ENCODE results near the gene NETO1. TPM values are rescaled to one million over a fixed set of nuclear protein-coding genes. Genes with fewer than 3 reads are reported as not detected.

NETO1 gene
- total and polyA plus RNA-seq, 10 of the 15 experiments (the other 5 are each of a cell fraction or from before 2014, with no cell fraction given), result 0.52 TPM; not detected in 9

- CTCF ChIA-PET, result no interaction called here
- no peak overlapping the region for H2AFZ ChIP-seq (ENCODE audit: control insufficient read depth, low read depth, low read length)
Observed at GRCh38 chr18:72868585-72869225, 918 bp upstream of the NETO1 start.

More at GRCh38 chr18:72868585-72869225, 918 bp upstream of the NETO1 start:
- no peak overlapping the region for H3K9ac ChIP-seq (ENCODE audit: control insufficient read depth, insufficient read depth, low read length)
- ChIA-PET POLR2A (no interaction called here), RAD21 (ENCODE audit: unreplicated experiment) (no interaction called here), SMC1A (ENCODE audit: uncharacterized antibody, unreplicated experiment) (no interaction called here)
- H3K27ac ChIP-seq (ENCODE audit: control insufficient read depth, insufficient read depth), result no peak overlapping the region
- WGBS (ENCODE audit: insufficient coverage, insufficient replicate concordance, low lambda C conversion rate, missing lambda C conversion rate), result 44% methylated on average over 49 of the region's 62 CpGs
- no peaks in the 10 kb centered on the region for H3K27me3 ChIP-seq (replicated peaks in 1 of 2; ENCODE audit: control insufficient read depth in 2 of 2, insufficient read depth in 2 of 2, low read length in 1 of 2)
- FAIRE-seq, result no peak
- H3K4me1 ChIP-seq (ENCODE audit: control insufficient read depth, insufficient read depth, low read length), result no peaks in the 10 kb centered on the region
- H3K36me3 ChIP-seq (ENCODE audit: control insufficient read depth in 2 of 2, insufficient read depth in 2 of 2, low read length in 1 of 2), result no peaks in the 10 kb centered on the region
- H4K20me1 ChIP-seq (ENCODE audit: control insufficient read depth, insufficient read depth), result no peaks in the 10 kb centered on the region
- ATAC-seq, result no peak
- TF ChIP-seq E2F8 (IDR thresholded peaks at IDR 0.05; ENCODE audit: low read depth, partially characterized antibody), result no peak
- no peak for TF ChIP-seq MYB (IDR thresholded peaks at IDR 0.05; ENCODE audit: borderline replicate concordance, low read depth, low read length)
- TF ChIP-seq RAD51 (IDR thresholded peaks at IDR 0.05), result no peak
- TF ChIP-seq, protein P1, sequence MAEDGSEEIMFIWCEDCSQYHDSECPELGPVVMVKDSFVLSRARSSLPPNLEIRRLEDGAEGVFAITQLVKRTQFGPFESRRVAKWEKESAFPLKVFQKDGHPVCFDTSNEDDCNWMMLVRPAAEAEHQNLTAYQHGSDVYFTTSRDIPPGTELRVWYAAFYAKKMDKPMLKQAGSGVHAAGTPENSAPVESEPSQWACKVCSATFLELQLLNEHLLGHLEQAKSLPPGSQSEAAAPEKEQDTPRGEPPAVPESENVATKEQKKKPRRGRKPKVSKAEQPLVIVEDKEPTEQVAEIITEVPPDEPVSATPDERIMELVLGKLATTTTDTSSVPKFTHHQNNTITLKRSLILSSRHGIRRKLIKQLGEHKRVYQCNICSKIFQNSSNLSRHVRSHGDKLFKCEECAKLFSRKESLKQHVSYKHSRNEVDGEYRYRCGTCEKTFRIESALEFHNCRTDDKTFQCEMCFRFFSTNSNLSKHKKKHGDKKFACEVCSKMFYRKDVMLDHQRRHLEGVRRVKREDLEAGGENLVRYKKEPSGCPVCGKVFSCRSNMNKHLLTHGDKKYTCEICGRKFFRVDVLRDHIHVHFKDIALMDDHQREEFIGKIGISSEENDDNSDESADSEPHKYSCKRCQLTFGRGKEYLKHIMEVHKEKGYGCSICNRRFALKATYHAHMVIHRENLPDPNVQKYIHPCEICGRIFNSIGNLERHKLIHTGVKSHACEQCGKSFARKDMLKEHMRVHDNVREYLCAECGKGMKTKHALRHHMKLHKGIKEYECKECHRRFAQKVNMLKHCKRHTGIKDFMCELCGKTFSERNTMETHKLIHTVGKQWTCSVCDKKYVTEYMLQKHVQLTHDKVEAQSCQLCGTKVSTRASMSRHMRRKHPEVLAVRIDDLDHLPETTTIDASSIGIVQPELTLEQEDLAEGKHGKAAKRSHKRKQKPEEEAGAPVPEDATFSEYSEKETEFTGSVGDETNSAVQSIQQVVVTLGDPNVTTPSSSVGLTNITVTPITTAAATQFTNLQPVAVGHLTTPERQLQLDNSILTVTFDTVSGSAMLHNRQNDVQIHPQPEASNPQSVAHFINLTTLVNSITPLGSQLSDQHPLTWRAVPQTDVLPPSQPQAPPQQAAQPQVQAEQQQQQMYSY (CRISPR knock-in tag; IDR thresholded peaks at IDR 0.05), result no peak
- H3K79me2 ChIP-seq (ENCODE audit: control insufficient read depth, insufficient read depth, low read length), result no peaks in the 10 kb centered on the region
- in situ Hi-C loops (cut with MboI), result no loop called here
- BruUV-seq (replicated peaks), result no TSS peak
- no peak for DNase-seq (ENCODE audit: low read depth, low spot score)
- no peak overlapping the region for H3K4me2 ChIP-seq (ENCODE audit: control insufficient read depth, insufficient read depth)
- H3K4me3 ChIP-seq, result no peak overlapping the region
- intact Hi-C loops (cut with micrococcal nuclease; ENCODE audit: unreplicated experiment), result no loop called here
- H3K9me3 ChIP-seq (replicated peaks; ENCODE audit: control insufficient read depth, insufficient read depth, low read length), result no peaks in the 10 kb centered on the region; the same call in 2 of the 3 replicates
